GM19467 (cell line): ENCODE measurements around the gene HPSE2.
"Not testable (repeated sequence)": the region's sequence is repeated elsewhere in the genome, so short reads cannot be mapped to it uniquely, and the experiment has no call there.

ENCODE experiments used
- ATAC-seq: cut with Tn5 transposase; IDR thresholded peaks from one replicate; pipeline ENCODE4 v1.9.1; 2021; ENCODE audit warnings: mild to moderate bottlenecking, moderate library complexity; ENCODE audit not compliant: unreplicated experiment

HPSE2 gene

DNA sequence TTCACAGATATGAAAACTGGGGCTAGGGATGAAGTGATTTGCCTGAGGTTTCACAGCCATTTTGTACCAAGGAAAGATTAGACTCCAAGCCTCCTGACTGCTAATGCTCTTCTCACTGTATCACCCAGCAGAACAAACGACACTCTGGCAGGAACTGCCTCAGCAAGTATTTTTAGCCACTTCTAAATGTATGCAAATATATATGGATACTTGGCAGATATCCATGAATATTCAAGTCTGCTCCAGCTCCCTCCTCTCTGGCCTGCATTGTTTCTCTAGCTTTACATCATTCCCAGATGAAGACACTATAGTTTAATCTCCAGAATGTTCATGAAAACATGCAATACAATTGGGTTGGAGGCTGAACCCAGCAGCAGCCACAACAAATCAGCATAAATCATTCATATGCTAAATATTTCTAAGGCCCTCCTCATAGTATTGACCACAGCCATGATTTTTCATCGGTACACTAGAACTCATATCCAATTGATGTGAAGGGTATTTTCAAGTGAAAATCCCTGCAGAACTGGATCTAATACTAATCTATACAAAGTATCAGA, 65.5 kb downstream of the HPSE2 start:
- no peak for ATAC-seq

DNA sequence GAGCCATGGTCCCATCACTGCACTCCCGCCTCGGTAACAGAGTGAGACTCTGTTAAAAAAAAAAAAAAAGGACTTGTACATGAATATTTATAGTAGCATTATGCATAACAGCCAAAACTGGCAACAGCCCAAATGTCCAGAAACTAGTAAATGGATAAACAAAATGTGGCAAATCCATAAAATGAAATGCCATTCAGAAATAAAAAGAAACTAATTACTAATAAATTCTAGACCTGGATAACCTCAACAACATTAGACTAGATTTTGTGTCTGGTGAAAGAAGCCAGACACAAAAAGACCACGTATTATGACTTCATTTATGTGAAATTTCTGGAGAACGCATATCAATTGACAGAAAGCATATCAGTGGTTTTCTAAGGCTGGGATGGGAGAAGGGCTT, 74.5 kb downstream of the HPSE2 start:
- no peak for ATAC-seq

DNA sequence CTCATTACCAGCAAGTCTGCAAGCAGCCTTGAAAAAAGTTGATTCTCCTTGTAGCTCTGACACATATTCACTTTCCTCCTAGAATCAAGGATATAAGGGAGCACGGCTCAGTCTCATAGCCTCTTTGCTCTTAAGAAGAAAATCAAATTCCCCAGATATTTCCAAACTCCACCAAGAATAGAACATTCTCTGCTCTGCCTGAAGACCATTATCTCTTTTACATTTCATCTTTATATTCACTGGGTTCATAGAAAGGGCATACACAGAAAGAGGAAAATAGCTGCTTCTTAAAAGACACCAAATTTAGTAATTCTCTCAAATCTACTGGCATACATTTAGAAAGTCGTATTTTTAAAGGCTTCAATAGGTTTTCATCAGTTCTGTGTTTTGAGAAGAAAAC, 92.0 kb downstream of the HPSE2 start:
- no peak for ATAC-seq

DNA sequence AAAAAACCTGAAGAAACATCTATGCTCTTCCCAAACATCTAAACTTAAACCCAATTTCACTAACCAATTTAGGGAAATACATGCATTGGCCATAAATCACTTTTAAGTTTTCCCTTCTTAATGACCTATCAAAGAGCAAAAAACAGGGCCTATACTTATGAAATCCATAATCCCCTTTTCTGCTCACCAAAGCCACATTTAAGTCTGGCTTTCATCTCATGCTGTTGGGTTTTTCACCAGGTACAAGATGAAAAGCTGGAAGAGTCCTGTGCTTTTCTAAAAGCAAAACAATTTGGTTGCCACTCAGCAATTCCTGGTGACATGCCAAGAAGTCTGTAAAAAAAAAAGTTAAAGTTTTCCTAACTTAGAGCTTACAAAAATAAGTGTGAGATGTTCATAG, 92.6 kb downstream of the HPSE2 start:
- ATAC-seq, result no peak

DNA sequence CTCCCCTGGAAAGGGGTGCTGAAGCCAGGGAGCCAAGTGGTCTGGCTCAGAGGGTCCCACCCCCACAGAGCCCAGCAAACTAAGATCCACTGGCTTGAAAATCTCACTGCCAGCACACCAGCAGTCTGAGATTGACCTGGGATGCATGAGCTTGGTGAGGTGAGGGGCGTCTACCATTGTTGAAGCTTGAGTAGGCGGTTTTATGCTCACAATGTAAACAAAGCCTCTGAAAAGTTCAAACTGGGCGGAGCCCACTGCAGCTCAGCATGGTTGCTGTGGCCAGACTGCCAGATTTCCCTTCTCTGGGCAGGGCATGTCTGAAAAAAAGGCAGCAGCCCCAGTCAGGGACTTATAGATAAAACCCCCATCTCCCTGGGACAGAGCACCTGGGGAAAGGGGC, 102.8 kb downstream of the HPSE2 start:
- not testable (repeated sequence) for ATAC-seq

DNA sequence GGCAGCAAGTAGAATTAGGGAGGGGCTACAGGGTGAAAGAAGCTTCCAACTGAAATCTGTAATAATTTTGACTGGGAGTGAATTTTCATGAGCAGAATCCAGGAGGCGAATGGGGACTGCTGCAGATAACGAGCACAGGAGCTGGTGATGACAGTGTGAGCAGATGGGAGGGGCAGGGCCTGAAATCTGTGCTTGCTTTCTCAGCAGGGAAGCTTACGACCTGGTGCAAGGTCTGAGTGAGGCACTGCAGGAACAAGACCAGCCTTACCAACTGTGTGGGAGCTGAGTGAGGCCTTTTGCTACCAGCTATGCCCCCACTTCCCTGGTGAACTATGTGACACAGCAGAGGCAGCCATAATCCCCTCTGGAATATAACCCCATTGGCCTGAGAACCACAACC, 109.8 kb downstream of the HPSE2 start:
- no peak for ATAC-seq

DNA sequence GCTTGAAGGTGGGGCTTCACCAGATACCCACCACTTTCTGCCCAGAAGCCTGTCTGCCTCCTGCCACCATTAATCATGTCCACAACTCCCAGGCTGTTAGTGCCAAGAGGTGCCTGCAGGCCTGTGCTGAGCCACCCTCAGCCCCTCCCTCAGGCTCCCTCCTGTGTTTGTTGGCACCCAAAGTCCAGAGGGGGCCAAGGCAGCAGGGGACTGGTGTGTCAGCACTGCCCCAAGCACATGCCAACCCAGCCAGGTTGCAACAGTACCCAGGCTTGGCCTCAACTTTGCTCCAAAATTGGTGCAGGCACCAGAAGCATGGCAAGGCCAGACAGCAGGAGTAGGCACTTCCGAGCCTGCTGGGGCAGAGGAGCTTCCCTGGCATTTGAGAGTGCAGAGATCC, 111.3 kb downstream of the HPSE2 start:
- no peak for ATAC-seq

DNA sequence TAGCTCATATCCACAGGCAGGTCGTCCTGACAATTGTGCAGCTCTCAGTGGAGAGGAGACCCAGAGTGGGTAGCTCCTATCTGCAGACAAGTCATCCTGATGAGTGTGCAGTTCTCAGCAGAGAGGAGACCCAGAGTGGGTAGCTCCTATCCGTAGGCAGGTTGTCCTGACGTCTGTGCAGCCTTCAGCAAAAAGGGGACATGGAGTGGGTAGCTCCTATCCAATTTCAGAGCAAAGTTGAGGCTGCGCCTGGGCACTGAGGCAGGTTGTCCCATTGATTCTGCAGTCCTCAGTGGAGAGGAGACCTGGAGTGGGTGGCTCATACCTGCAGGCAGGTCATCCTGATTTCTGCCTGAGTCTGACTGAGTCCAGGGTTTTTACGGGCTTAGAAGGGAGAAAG, 111.8 kb downstream of the HPSE2 start:
- ATAC-seq, result no peak

DNA sequence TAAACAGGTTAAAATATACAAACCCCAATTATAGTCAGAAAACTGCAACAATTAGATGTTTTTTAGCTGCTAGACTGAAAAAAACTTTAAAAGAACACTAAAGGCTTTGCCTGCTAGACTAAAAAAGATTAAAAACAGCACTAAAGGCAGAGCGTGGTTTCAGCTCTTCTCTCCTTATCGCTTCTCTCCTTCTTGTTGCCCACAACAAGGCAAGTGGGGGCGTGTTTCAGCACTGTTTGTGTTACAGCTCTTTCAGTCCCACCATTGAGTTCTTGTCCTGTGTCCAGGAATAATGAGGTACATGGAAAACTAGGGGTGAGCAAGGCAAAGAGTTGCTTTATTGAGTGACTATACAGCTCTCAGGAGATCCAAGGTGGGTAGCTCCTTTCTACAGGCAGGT, 112.3 kb downstream of the HPSE2 start:
- ATAC-seq, result no peak

DNA sequence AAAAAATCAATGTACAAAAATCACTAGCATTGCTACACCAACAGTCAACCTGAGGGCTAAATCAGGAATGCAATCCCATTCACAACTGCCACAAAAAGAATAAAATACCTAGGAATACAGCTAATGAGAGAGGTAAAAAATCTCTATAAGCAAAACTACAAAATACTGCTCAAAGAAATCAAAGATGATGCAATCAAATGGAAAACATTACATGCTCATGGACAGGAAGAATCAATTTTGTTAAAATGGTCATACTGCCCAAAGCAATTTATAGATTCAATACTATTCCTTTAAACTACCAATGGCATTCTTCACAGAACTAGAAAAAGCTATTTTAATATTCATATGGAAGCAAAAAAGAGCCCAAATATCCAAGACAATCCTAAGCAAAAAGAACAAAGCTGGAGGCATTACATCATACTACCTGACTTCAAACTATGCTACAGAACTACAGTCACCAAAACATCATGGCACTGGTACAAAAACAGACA, 116.3 kb downstream of the HPSE2 start:
- ATAC-seq, result no peak

DNA sequence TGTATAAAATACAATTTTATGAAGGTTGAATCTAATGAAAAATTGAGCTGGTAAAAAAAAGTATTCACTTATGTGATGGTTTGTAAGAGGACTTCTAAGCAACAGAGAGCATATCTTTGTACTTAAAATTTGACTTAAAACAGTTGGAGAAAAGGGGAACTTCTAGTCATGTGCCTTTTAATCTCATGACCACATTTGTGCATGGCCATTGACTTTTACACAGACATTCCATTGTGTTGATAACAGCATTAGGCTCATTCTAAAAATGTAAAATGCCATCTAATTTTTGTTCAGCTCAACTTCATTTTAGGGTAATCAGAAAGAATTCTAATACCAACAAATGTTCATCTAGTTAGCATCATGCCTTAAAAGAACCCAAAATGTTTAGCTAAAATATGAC, 119.9 kb downstream of the HPSE2 start:
- ATAC-seq, result no peak

DNA sequence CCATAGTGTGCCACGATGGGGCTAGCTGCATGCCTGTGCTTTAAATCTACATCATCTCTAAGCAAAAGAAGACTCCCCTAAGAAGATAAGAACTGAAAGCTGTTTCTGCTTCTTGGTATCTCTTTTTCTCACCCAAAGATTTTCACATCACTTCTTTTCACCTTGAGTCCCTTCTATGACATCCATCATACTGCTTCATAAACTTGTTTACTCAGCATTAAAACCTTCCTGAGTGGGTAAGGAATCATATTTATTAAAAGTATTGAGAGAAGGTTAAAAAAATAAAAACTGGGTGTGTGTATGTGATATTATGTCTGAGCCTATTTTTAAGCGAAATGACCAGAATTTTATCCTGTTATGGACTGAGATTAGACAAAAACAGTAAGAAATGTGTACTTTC, 150.3 kb downstream of the HPSE2 start:
- ATAC-seq, result no peak

DNA sequence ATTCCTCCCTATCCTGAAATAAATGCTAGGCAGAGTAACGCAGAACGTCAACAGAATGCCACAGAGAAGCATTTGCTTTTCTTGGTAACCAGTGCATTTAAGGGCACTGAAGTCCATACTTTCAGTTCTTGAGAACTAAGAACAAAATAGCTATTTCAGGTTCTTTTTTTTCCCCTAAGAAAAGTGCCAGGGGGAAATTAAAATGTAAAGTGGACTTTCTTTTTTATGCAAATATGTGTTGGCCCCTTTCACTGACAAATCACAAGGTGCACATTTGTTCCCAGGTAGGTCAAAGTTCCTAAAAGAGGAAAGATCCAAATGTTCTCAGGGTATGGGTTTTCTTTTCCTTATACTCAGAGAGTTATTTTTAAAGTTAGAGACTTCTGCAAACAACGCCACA, 151.5 kb downstream of the HPSE2 start:
- ATAC-seq, result no peak

DNA sequence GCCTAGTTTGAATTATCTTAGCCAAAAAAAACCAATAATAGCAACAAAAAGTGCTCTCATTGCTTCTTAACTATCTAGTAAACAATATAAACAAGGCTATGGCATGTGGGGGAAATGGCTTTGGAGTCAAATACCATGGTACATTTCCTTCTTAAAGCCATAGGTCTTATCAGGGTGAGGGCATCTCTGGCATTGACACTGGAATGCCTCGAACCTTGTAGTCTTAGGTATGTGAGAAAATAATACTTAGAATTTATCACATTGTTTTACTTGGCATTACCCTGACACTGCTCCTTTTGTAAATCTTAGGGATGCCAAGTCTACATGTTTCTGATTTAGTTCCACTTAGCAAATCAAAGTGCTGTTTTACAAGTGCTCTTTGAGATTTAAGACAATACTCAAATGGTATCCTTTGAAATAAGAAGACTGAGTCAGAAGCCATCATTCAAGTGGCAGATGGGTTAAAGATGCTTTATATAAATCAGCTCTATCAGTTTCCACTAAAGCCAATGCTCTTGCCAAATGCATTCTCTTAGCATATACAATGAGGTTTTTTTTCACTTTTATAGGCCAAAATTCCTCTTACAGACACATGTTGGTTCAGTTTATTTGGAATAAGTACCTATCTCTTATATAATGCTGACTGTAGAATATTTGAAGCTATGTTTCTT, 155.2 kb downstream of the HPSE2 start:
- ATAC-seq, result no peak

DNA sequence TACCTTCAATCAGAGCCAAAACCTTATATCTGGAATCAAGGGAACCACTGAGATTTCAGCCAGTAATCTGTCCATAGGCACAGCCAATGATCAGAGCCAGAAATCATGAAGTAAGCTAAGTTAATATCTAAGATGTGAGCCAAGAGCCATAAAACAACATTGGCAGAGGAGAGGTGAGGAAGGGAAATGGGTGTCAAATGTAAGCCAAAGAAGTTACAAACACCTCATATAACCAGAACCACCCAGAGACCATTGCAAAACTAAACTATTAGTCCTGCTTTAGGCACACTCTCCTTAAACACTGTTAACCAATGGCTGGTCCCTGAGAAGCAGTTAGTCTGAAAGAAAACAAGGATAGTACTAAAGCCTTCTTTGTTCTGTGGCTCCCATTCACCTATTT, 173.1 kb downstream of the HPSE2 start:
- no peak for ATAC-seq

DNA sequence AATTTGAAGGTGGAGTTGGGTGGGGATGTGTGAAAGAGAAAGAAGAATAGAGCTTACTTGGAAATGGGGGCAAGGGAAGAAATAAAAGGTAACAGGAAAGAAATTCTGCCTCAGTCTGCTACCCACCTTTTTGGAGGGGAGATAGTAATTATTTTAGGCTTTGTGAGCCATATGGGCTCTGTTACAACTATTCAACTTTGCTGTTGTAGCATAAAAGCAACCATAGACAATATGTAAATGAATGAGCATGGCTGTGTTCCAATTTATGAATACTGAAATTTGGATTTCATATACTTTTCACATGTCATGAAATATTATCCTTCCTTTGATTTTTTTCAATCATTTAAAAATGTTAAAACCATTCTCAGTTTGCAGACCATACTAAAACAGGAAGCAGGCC, 176.9 kb downstream of the HPSE2 start:
- no peak for ATAC-seq

DNA sequence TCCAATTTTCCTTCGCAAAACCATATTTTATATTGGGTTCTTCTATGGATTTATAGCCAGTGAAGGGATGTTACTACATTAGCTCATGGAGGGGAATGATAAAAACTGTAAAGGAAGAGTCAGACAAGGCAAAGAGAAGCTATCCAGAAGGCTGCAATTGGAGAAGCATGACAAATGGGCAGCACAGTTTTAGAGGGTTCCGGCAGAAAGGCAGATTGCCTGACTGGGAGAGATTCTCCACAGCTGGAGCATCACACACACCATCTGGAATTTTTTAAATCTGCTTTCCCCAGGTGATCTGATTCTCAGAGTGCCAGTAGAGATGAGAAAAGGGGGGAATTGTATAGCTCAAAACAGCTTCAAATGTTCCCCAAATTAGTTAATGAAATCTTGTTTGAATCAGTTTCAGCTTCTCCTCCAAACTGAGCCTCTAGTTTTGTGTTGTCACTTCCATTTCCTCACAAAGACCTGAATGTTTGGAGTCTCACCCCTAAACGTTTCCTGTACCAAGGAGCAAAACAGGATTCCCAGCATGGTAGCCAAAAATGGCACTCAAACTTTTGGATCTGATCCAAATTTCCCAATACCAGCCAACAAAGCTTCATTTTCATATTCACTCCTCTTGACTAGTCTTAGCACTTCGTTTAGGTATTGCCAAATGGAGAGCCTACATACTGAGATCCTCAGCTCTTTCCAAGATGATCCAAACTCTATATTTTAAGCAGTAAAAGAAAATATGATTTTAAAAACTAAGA, 177.5 kb downstream of the HPSE2 start:
- ATAC-seq, result no peak

DNA sequence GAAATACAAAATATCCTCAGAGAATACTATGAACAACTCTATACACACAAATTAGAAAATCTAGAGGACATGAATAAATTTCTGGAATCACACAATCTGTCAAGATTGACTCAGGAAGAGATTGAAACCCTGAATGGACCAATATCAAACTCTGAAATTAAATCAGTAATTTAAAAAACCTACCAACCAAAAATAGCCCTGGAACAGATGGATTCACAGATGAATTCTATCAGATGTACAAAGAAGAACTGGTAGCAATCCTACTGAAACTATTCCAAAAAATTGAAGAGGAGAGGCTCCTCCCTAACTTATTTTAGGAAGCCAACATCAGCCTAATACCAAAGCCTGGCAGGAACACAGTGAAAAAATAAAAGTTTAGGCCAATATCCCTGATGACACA, 190.0 kb downstream of the HPSE2 start:
- ATAC-seq, result no peak

DNA sequence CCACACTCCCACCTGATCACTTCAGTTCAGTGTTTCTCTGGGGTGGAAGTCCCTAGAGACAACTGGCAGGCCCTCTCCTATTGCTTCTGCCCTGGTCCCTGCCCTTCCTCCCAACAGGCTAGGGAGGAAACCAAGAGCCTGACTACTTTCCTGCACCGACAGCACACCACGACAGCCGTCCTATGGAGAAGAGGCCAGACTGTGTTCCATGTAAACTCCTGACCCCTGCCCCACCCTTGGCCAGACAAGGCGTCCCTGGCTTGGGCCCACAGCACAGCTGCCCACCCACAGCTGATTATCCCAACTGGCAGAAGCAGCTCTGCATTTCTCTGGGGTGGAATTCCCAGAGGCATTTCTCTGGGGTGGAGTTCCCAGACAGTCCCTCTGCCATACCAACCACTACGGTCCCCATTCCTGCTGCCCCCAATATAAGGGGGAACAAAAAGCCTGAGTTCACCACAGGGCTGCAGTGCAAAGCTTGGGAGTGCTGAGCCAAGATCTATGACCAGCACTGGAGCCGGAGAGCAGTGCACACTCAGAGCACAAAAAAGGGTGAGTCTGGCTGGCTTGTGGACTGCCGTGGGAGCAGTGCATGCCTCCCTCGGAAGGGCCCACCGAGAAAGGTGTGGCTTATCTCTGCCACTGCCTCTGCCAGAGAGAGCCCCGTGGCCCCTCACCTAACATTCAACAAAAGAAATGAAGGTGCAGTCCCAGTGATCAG, 193.4 kb downstream of the HPSE2 start:
- ATAC-seq, result no peak

DNA sequence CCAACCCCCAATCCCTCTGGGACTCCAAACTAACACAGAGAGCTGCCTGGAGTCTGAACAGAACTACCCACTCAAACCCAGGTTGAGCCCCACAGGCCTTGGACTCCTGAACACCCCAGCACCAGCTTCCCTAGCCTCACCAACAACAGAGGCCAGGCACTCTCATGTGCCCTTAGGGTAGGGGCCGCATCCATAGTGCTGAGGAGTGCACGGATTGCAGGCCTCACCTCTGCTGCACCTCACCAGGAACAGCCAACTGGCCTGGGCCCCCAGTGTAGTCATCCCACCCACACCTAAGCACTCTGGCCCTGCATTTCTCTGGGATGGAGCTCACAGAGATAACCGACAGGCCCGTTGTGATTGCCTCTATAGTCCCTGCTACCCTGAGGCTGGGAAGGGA, 194.2 kb downstream of the HPSE2 start:
- ATAC-seq, result no peak

DNA sequence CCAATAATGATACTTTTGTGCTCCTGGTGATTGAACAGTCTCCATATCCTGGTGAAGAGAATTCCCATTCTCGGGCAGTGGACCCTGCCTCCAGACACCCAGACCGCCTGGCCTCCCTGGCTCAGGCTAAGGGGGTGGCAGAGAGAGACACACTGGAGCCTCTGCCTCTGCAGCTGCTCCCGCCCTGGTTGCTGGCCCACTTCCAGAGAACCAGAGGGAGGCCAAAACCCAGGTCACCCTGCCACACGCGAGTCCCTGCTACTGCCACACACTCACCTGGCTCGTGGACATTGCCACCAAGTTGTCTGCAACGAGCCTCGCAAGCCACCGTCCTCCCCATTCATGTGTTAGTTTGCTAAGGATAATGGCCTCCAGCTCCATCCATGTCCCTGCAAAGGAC, 221.8 kb downstream of the HPSE2 start:
- no peak for ATAC-seq

DNA sequence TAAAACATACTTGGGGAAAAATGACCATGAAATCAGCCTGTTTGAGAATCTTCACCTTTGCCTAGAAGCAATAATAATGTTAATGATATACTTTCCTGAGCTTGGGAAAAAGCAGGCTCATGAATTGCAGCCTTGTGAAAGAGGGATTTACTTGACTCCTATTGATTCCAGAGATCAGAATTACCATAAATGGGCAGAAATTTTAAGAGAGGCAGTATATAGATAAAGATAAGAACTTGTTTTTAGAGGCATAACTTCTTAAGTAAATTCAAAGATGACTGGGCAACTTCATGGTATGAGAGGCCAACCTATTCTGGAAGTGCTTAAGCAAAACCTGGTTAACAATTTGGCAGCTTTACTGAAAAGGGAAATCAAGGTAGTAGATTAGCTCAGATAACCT, 225.4 kb downstream of the HPSE2 start:
- ATAC-seq, result no peak
